ENCODE measurements around the gene PSMA6.

The PSMA6 gene

GRCh38 chr14:35245051-35245450 lies 47.1 kb upstream of the PSMA6 start:
- no peak overlapping the region for H2AFZ ChIP-seq (ENCODE audit: low read depth)
- no peak for TF ChIP-seq CTCF (conservative IDR thresholded peaks at IDR 0.05; ENCODE audit: low read depth, low read length)
- no peak overlapping the region for H3K27ac ChIP-seq
- H4K20me1 ChIP-seq (ENCODE audit: insufficient read depth), result no peaks in the 10 kb centered on the region
- H3K36me3 ChIP-seq (ENCODE audit: insufficient read depth), result no peaks in the 10 kb centered on the region
- no peaks in the 10 kb centered on the region for H3K79me2 ChIP-seq (ENCODE audit: insufficient read depth, low read depth)
- H3K4me3 ChIP-seq (IDR thresholded peaks at IDR 0.05; ENCODE audit: insufficient read depth, low read depth, low read length), result no peak overlapping the region
- peaks cover 21% of the 10 kb centered on the region for H3K4me1 ChIP-seq (ENCODE audit: low read depth, poor library complexity, severe bottlenecking)
- H3K4me2 ChIP-seq, result no peak overlapping the region
- H3K9ac ChIP-seq, result no peak overlapping the region
- H3K27me3 ChIP-seq (ENCODE audit: insufficient read depth, low read depth), result no peaks in the 10 kb centered on the region

- H3K4me2 ChIP-seq, result peak overlapping the region; percentile 22; the same call in 1 of the 2 replicates
- peaks cover 21% of the 10 kb centered on the region for H3K4me1 ChIP-seq (ENCODE audit: low read depth, poor library complexity, severe bottlenecking)
- H3K79me2 ChIP-seq (ENCODE audit: insufficient read depth, low read depth), result no peaks in the 10 kb centered on the region
- no peak for TF ChIP-seq CTCF (conservative IDR thresholded peaks at IDR 0.05; ENCODE audit: low read depth, low read length)
- H3K27ac ChIP-seq, result peak overlapping the region; percentile 32; the same call in 1 of the 2 replicates
- no peaks in the 10 kb centered on the region for H4K20me1 ChIP-seq (ENCODE audit: insufficient read depth)
- H3K36me3 ChIP-seq (ENCODE audit: insufficient read depth), result no peaks in the 10 kb centered on the region
- no peak overlapping the region for H2AFZ ChIP-seq (ENCODE audit: low read depth)
- H3K4me3 ChIP-seq (IDR thresholded peaks at IDR 0.05; ENCODE audit: insufficient read depth, low read depth, low read length), result no peak overlapping the region
- no peak overlapping the region for H3K9ac ChIP-seq
- H3K27me3 ChIP-seq (ENCODE audit: insufficient read depth, low read depth), result no peaks in the 10 kb centered on the region
Measured at GRCh38 chr14:35247777-35248475, 44.3 kb upstream of the PSMA6 start.

GRCh38 chr14:35248476-35248788 lies 43.8 kb upstream of the PSMA6 start:
- Histone ChIP-seq H3K36me3 (ENCODE audit: insufficient read depth) (no peaks in the 10 kb centered on the region), H3K4me1 (ENCODE audit: low read depth, poor library complexity, severe bottlenecking) (peaks cover 21% of the 10 kb centered on the region), H3K4me2 (peak overlapping the region; percentile 22; the same call in 1 of the 2 replicates), H4K20me1 (ENCODE audit: insufficient read depth) (no peaks in the 10 kb centered on the region), H2AFZ (ENCODE audit: low read depth) (no peak overlapping the region), H3K79me2 (ENCODE audit: insufficient read depth, low read depth) (no peaks in the 10 kb centered on the region), H3K9ac (no peak overlapping the region), H3K27me3 (ENCODE audit: insufficient read depth, low read depth) (no peaks in the 10 kb centered on the region), H3K27ac (peak overlapping the region; percentile 32; the same call in 1 of the 2 replicates), H3K4me3 (IDR thresholded peaks at IDR 0.05; ENCODE audit: insufficient read depth, low read depth, low read length) (no peak overlapping the region)
- TF ChIP-seq CTCF (conservative IDR thresholded peaks at IDR 0.05; ENCODE audit: low read depth, low read length), result no peak

GRCh38 chr14:35250319-35250718 lies 41.9 kb upstream of the PSMA6 start:
- no peak overlapping the region for H3K27ac ChIP-seq
- no peaks in the 10 kb centered on the region for H3K36me3 ChIP-seq (ENCODE audit: insufficient read depth)
- no peak overlapping the region for H3K4me3 ChIP-seq (IDR thresholded peaks at IDR 0.05; ENCODE audit: insufficient read depth, low read depth, low read length)
- H3K4me1 ChIP-seq (ENCODE audit: low read depth, poor library complexity, severe bottlenecking), result peaks cover 21% of the 10 kb centered on the region
- no peak overlapping the region for H3K9ac ChIP-seq
- no peaks in the 10 kb centered on the region for H3K79me2 ChIP-seq (ENCODE audit: insufficient read depth, low read depth)
- H2AFZ ChIP-seq (ENCODE audit: low read depth), result no peak overlapping the region
- no peaks in the 10 kb centered on the region for H4K20me1 ChIP-seq (ENCODE audit: insufficient read depth)
- H3K27me3 ChIP-seq (ENCODE audit: insufficient read depth, low read depth), result no peaks in the 10 kb centered on the region
- no peak overlapping the region for H3K4me2 ChIP-seq
- TF ChIP-seq CTCF (conservative IDR thresholded peaks at IDR 0.05; ENCODE audit: low read depth, low read length), result no peak
